ENCODE measurements around the gene TRIM29. TPM values are rescaled to one million over a fixed set of nuclear protein-coding genes. Genes with fewer than 3 reads are reported as not detected.

Gene TRIM29
- total RNA-seq, 1 donor from 2014 or later: 1.1 TPM

GRCh38 chr11:120139316-120140069 is 1.6 kb upstream of the TRIM29 start:
- no peaks in the 10 kb centered on the region for H3K79me2 ChIP-seq (ENCODE audit: insufficient read depth, low read length)
- TF ChIP-seq CTCF (IDR thresholded peaks at IDR 0.05; ENCODE audit: insufficient read depth, low read depth, low read length): no peak
- no peak for TF ChIP-seq EZH2 (IDR thresholded peaks at IDR 0.05; ENCODE audit: insufficient read depth, low read length)
- no peaks in the 10 kb centered on the region for H3K4me1 Mint-ChIP-seq (ENCODE audit: low read depth, unreplicated experiment)
- no peaks in the 10 kb centered on the region for H3K9me3 Mint-ChIP-seq (ENCODE audit: unreplicated experiment)
- no peaks in the 10 kb centered on the region for H3K9me3 ChIP-seq (ENCODE audit: insufficient read depth, low read depth, low read length)
- H3K36me3 ChIP-seq (ENCODE audit: insufficient read depth, low read length): no peaks in the 10 kb centered on the region
- H3K4me1 ChIP-seq (ENCODE audit: insufficient read depth, low read length): no peaks in the 10 kb centered on the region
- no peak overlapping the region for H3K4me3 Mint-ChIP-seq (ENCODE audit: unreplicated experiment)
- peaks cover 23% of the 10 kb centered on the region for H3K27me3 ChIP-seq (ENCODE audit: insufficient read depth, low read length)
- FAIRE-seq: no peak
- no peaks in the 10 kb centered on the region for H4K20me1 ChIP-seq (ENCODE audit: insufficient read depth, low read length)
- H2AFZ ChIP-seq (ENCODE audit: low read depth, low read length): no peak overlapping the region
- no peak overlapping the region for H3K9ac ChIP-seq (ENCODE audit: low read length)
- no peak overlapping the region for H3K4me2 ChIP-seq (ENCODE audit: low read length)
- no peak for DNase-seq (ENCODE audit: low read depth)
- peaks cover 80% of the 10 kb centered on the region for H3K27me3 Mint-ChIP-seq (ENCODE audit: low read depth, unreplicated experiment)
- H3K4me3 ChIP-seq (ENCODE audit: insufficient read depth, low read depth, low read length): no peak overlapping the region
- H3K36me3 Mint-ChIP-seq (ENCODE audit: low read depth, unreplicated experiment): no peaks in the 10 kb centered on the region
- H3K27ac Mint-ChIP-seq (ENCODE audit: unreplicated experiment): no peak overlapping the region
- no peak overlapping the region for H3K27ac ChIP-seq (ENCODE audit: low read depth, low read length)

GRCh38 chr11:120137187-120137610 is 714 bp downstream of the TRIM29 start:
- Mint-ChIP-seq H3K27me3 (ENCODE audit: low read depth, unreplicated experiment) (peaks cover 83% of the 10 kb centered on the region), H3K27ac (ENCODE audit: unreplicated experiment) (no peak overlapping the region), H3K4me3 (ENCODE audit: unreplicated experiment) (no peak overlapping the region), H3K4me1 (ENCODE audit: low read depth, unreplicated experiment) (no peaks in the 10 kb centered on the region), H3K9me3 (ENCODE audit: unreplicated experiment) (no peaks in the 10 kb centered on the region), H3K36me3 (ENCODE audit: low read depth, unreplicated experiment) (no peaks in the 10 kb centered on the region)
- H3K4me3 ChIP-seq (ENCODE audit: insufficient read depth, low read depth, low read length): no peak overlapping the region
- no peaks in the 10 kb centered on the region for H4K20me1 ChIP-seq (ENCODE audit: insufficient read depth, low read length)
- H2AFZ ChIP-seq (ENCODE audit: low read depth, low read length): no peak overlapping the region
- H3K36me3 ChIP-seq (ENCODE audit: insufficient read depth, low read length): no peaks in the 10 kb centered on the region
- H3K27ac ChIP-seq (ENCODE audit: low read depth, low read length): no peak overlapping the region
- H3K79me2 ChIP-seq (ENCODE audit: insufficient read depth, low read length): no peaks in the 10 kb centered on the region
- DNase-seq (ENCODE audit: low read depth) (no peak), FAIRE-seq (no peak)
- TF ChIP-seq EZH2 (IDR thresholded peaks at IDR 0.05; ENCODE audit: insufficient read depth, low read length): no peak
- TF ChIP-seq CTCF (IDR thresholded peaks at IDR 0.05; ENCODE audit: insufficient read depth, low read depth, low read length): no peak
- H3K4me1 ChIP-seq (ENCODE audit: insufficient read depth, low read length): no peaks in the 10 kb centered on the region
- no peak overlapping the region for H3K4me2 ChIP-seq (ENCODE audit: low read length)
- no peaks in the 10 kb centered on the region for H3K9me3 ChIP-seq (ENCODE audit: insufficient read depth, low read depth, low read length)
- no peak overlapping the region for H3K9ac ChIP-seq (ENCODE audit: low read length)
- peaks cover 18% of the 10 kb centered on the region for H3K27me3 ChIP-seq (ENCODE audit: insufficient read depth, low read length)

- no peaks in the 10 kb centered on the region for H3K4me1 ChIP-seq (ENCODE audit: insufficient read depth, low read length)
- FAIRE-seq: no peak
- no peaks in the 10 kb centered on the region for H3K9me3 ChIP-seq (ENCODE audit: insufficient read depth, low read depth, low read length)
- no peaks in the 10 kb centered on the region for H3K4me1 Mint-ChIP-seq (ENCODE audit: low read depth, unreplicated experiment)
- no peak for DNase-seq (ENCODE audit: low read depth)
- no peaks in the 10 kb centered on the region for H4K20me1 ChIP-seq (ENCODE audit: insufficient read depth, low read length)
- no peak overlapping the region for H3K27ac Mint-ChIP-seq (ENCODE audit: unreplicated experiment)
- H3K9ac ChIP-seq (ENCODE audit: low read length): no peak overlapping the region
- H3K36me3 Mint-ChIP-seq (ENCODE audit: low read depth, unreplicated experiment): no peaks in the 10 kb centered on the region
- H3K79me2 ChIP-seq (ENCODE audit: insufficient read depth, low read length): no peaks in the 10 kb centered on the region
- TF ChIP-seq CTCF (IDR thresholded peaks at IDR 0.05; ENCODE audit: insufficient read depth, low read depth, low read length) (no peak), EZH2 (IDR thresholded peaks at IDR 0.05; ENCODE audit: insufficient read depth, low read length) (no peak)
- H3K27me3 ChIP-seq (ENCODE audit: insufficient read depth, low read length): peaks cover 18% of the 10 kb centered on the region
- H3K27me3 Mint-ChIP-seq (ENCODE audit: low read depth, unreplicated experiment): peaks cover 83% of the 10 kb centered on the region
- no peak overlapping the region for H3K27ac ChIP-seq (ENCODE audit: low read depth, low read length)
- H3K4me3 Mint-ChIP-seq (ENCODE audit: unreplicated experiment): no peak overlapping the region
- no peaks in the 10 kb centered on the region for H3K9me3 Mint-ChIP-seq (ENCODE audit: unreplicated experiment)
- H2AFZ ChIP-seq (ENCODE audit: low read depth, low read length): no peak overlapping the region
- H3K4me3 ChIP-seq (ENCODE audit: insufficient read depth, low read depth, low read length): no peak overlapping the region
- H3K36me3 ChIP-seq (ENCODE audit: insufficient read depth, low read length): no peaks in the 10 kb centered on the region
- H3K4me2 ChIP-seq (ENCODE audit: low read length): no peak overlapping the region
These were observed 1.6 kb downstream of the TRIM29 start for GRCh38 chr11:120136356-120136755.
